Fibroblast of peridontal ligament (primary cell): ENCODE data around the gene NTN3.
"Not testable (repeated sequence)": the region's sequence is repeated elsewhere in the genome, so short reads cannot be mapped to it uniquely, and the experiment has no call there.

Source experiments
- DNase-seq: peaks from one replicate; pipeline ENCODE4 v3.0.0-alpha.2; 2010; ENCODE audit errors: extremely low read depth

NTN3 gene

GRCh38 chr16:2471016-2471652 is at the start of gene NTN3:
NTN3 (plus strand) TSS chr16:2471297; CDS start chr16:2471702, 405 bp downstream.
- no peak for DNase-seq

- no peak for DNase-seq
Measured at GRCh38 chr16:2422123-2422867, 48.8 kb upstream of the NTN3 start.

- no peak for DNase-seq
Measured at GRCh38 chr16:2424061-2425007, 46.8 kb upstream of the NTN3 start.

- DNase-seq = no peak
Measured at GRCh38 chr16:2425008-2425518, 46.0 kb upstream of the NTN3 start.

- no peak for DNase-seq
Measured at GRCh38 chr16:2425825-2426430, 45.2 kb upstream of the NTN3 start.

GRCh38 chr16:2426941-2427361 is 44.1 kb upstream of the NTN3 start:
- no peak for DNase-seq

- no peak for DNase-seq
Measured at GRCh38 chr16:2427526-2427925, 43.6 kb upstream of the NTN3 start.

- no peak for DNase-seq
Measured at GRCh38 chr16:2428051-2428783, 42.9 kb upstream of the NTN3 start.

GRCh38 chr16:2428784-2429033 is 42.4 kb upstream of the NTN3 start:
- no peak for DNase-seq

- peak; percentile 89 for DNase-seq
Measured at GRCh38 chr16:2429034-2429770, 41.9 kb upstream of the NTN3 start, which contains the start of gene CCNF. CCNF (plus strand) TSS chr16:2429447; CDS start chr16:2429482, 35 bp downstream.

GRCh38 chr16:2429771-2430663 is 41.1 kb upstream of the NTN3 start:
- DNase-seq = peak; percentile 27

GRCh38 chr16:2432286-2432685 is 38.8 kb upstream of the NTN3 start:
- DNase-seq = no peak

- DNase-seq = no peak
Measured at GRCh38 chr16:2432801-2433505, 38.1 kb upstream of the NTN3 start.

- not testable (repeated sequence) for DNase-seq
Measured at GRCh38 chr16:2435236-2435635, 35.9 kb upstream of the NTN3 start.

- DNase-seq = no peak
Measured at GRCh38 chr16:2436110-2436509, 35.0 kb upstream of the NTN3 start.

- no peak for DNase-seq
Measured at GRCh38 chr16:2437032-2437790, 33.9 kb upstream of the NTN3 start.

GRCh38 chr16:2438121-2438520 is 33.0 kb upstream of the NTN3 start:
- DNase-seq = no peak

- no peak for DNase-seq
Measured at GRCh38 chr16:2439598-2439997, 31.5 kb upstream of the NTN3 start.
